Activated CD4-positive, alpha-beta T cell treated with anti-CD3 and anti-CD28 coated beads, Interleukin-2, Interleukin-4, amounts not matched to agents 100 ng/mL and 50 ng/mL, durations not matched to agents 16 hours and 8 hours (primary cell): ENCODE data around the gene WAS.

Experiments used
- DNase-seq: peaks from one replicate; pipeline ENCODE4 v3.0.0-alpha.2; 2020; ENCODE audit warnings: low spot score

WAS gene

DNA sequence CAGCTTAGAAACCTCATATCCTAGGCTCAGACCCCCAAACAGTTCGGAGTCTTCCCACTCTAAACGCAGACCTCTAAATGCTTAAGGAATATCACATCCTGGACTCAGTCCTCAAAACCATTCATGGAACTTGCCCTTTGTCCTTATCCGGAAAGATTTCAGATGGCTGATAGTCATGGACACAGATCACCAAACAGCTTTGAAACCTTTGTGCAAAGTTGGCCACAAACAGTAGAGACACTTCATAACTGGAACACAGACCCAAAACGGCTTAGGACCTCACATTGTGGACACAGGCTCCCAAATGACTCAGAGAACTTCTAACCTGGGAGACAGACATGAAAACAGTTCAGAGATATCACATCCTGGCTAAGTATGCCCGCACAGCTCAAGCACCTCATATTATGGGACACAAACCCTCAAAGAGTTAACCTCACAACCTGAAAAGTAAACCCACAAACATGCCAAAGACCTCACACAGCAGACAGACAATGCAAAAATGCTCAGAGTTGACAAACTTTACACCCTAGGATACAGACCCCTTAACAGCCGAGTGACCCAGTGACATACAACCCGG lies 28.4 kb downstream of the WAS start:
- no peak for DNase-seq

DNA sequence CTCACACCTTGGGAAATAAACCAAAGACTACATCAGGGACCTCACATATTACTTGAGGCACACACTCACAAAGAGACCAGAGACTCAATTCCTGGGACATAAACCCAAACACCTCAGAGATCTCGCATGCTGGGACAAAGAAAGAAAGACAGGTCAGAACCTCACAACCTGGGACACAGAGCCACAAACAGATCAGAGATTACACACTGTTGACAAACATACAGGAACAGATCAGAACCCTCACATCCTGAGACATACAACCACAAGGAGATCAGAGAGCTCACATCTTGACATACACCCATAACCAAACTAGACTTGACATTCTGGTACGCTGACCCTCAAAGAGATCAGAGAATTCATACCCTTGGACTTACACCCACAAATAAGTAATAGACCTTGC lies 30.2 kb downstream of the WAS start:
- DNase-seq, result no peak

DNA sequence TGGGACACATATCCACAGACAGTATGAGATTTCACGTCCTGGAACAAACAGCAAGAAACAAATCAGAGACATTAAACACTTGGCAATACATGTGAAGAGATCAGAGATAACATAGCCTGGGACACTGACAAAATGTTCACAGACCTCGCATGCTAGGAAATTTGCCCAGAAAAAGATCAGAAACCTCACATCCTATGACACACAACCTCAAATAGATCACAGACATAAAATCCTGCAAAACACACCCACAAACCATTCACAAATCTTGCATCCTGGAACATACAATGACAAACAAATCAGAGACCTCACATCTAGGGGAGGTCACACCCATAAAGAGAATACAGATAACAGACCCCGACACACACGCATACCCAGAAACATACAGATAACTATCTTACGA lies 31.0 kb downstream of the WAS start:
- DNase-seq, result no peak

DNA sequence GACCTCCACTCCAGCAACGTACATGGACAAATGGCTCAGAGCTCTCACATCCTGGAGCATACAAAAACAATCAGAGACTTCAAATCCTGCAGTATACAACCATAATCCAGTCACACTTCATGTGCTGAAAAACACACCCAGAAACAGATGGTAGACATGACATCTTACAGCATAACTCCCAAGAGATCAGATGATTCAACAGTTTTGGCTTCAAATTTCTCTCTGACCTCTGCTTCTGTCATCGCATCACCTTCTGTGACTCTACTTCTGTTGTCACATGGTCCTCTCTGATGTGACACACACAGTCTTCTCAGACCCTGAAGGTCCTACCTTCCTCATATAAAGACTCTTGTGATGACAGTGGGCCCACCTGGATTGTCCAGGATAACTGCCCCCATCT lies 31.5 kb downstream of the WAS start:
- DNase-seq, result no peak

DNA sequence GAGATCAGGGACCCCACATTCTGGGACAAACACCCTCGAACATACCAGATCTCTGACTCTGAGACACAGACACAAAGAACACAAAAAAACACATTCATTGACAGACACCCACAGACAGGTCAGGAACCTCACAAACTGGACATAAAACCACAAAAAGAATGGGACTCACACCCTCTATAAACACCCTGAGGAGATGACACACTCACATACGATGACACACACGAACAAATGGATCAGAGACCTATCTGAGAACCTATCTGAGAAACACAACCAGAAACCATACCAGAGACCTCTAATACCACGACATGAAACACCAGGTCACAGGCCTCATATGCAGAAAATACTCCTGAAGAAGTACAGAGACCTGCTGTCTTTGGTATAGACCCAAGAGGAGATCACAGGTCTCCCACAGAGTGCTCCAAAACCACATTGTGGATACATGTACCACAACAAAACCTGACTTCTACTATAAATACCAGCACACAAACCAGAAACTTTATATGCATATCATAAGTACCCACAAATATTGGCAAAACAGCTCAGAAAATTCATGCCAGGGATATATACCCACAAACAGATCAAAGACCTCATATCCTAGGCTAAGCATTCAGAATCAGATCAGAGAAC lies 32.4 kb downstream of the WAS start:
- no peak for DNase-seq

DNA sequence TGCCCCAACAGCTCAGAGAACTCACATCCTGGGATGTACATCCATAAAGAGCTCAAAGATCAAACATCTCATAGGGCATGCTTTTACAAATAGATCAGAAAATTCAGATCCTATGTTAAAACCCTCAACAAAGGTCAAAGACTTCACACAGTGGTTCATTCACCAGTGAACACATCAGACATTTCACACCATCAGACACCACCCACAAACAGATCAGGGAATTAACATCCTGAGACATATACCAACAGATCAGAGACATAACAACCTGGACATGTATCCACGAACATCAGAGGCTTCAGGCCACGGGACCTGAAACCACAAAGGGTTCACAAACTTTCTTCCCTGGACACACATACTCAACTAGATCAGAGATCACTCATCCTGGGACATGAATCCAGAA lies 36.4 kb downstream of the WAS start:
- no peak for DNase-seq

DNA sequence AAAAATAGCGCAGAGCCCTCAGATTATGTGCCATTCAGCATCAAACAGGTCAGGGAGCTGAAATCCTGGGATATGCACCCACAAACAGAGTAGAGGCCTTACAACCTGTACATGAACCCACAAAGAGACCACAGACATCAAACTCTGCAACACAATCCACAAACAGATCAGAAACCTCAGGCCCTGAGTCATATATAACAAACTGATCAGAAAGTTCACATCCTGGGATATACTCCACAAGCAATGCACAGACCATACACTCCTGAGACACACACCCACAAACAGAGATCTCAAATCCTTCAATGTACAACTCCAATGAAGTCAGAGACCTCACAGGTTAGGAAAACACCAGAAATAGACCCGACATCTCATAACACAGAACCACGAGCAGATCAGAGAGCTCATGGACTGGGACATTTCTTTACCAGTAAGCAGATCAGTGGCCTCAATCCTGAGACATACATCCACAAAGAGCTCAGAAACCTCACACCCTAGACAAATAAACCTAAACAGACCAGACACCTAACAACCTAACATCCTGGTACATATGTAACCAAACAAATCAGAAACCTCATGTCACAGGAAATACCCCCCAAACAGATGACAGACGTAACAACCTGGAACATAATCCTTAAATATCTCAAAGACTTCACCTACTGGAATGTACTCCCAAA lies 37.1 kb downstream of the WAS start:
- no peak for DNase-seq

DNA sequence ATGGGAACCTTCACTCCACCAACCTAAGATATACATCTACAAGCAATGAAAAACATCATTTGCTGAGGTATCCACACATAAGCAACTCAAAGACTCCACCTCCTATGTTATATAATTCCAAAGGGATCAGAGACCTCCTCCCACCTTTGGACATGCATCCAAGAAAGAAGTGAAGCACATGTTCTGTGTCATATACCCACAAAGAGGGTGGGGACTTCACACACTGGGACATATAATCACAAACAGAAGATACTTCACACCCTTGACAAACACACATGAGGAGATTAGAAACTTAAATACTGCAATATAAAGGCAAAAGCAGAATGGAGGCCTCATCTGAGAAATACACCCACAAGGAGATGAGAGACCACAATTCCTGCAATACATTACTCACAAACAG lies 38.3 kb downstream of the WAS start:
- DNase-seq, result no peak

DNA sequence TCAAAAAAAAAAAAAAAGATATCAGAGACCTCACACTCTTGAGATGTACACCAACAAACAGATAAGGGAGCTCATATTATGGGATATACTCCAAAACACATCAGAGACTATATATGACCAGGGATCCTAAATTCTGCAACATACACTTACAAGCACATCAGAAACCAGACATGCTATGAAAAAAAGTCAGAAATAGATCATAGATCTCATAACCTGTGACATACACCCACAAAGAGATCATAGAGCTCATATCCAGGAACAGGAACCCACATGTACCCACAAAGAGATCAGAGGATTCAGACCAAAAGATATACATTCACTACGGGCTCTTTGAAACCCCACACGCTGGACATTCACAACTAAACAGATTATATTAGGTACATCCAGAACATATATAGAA lies 43.0 kb downstream of the WAS start:
- no peak for DNase-seq

DNA sequence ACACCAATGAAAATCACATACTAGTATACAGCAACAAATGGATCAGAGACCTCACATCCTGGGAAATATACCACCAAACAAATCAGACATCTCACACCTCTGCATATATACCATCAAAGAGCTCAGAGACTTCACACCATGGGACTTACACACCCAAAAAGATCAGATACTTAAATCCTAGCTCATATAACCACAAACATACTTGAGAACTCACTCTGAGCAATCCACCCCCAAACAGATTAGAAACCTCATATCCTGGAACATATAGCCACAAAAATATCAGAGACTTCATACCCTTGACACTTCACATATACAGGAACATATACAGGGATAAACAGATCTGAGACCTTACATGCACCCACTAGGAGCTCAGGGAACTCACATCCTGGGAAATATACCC lies 45.1 kb downstream of the WAS start:
- no peak for DNase-seq

DNA sequence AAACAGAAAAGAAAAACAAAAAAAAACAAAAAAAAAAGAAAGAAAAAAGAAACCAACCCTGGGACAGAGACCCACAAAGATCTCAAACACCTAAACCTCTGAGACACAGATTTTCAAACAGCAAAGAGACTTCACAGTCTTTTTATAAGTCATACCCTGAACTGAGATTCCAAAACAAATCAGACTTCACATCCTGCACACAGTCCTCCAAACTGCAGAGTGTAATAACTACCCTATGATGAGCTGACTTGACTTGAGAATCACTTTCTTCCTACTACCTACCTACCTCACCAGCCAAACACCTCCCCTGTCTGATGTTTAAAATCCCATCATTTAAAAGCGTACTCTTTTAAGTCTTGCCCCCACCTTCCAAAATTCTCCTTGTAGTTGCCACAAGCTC lies 52.7 kb downstream of the WAS start:
- DNase-seq, result peak; percentile 12

DNA sequence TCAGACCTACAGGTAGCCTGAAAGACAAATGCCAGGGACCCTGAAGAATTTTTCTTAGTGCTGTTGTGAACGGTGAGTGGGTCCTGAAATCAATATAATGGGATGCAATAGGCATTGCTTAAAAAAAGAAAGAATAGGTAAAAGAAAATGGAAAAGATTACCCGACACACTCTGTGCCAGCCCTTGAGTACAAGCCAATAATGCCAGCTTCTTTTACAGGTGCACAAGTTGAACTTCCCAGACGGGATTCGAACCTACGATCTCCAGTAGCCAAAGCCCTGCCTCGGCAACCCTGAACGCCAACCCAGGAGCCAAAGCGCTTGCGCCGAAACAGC lies 53.2 kb downstream of the WAS start:
- DNase-seq, result no peak

DNA sequence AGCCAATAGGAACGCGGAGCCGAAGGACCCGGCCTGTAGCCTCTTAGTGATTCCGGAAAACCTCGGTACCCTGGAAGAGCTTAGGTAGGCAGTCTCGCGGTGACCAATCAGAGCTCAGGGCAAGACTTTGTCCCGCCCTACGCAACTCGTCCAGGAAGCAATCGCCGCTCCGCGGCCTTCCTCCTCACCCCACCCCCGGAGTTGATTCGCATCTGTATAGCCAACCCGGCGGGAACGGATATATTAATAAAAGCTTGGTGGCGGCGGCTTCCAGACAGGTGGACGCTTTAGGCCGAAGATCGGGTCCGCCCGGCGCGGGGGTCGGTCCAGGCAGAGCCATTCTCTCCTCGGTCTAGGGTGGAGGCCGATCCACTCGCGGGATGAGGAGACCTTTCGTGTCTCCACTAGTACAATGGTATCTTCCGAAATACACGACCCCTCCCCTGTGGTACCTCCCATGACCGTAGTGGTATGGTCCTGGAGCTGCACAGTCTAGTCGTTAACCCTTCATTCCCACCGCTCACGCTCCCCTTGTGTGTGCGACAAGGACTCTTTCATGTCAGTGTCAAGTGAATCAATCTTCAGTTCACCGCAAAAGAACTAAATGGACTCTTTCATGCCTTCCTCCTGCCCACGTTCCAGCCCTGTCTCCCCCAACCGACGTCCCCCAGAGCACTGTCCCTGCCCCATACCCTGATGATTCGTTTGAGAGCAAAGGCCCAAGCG lies 53.8 kb downstream of the WAS start:
- DNase-seq, result peak; percentile 93

DNA sequence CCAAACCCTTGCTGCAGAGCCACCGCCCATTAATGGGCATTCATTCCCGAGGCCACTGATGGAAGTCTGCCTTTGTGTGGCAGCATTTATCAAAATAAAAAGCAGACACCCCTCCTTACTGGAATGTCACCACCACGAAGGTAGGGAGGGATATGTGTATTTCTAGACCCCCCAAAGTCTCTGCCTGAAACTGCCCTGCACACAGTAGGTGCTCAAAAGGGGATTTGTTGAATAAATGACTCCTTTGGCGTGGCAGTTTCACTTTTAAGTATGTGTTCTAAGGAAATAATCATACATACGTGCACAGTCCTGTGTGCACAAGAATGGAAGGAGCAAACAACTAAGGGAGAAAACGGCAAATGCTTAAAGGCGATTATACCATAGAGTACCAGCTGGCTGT lies 54.3 kb downstream of the WAS start:
- no peak for DNase-seq
